GM19452 (cell line): ENCODE results near the gene SRSF11.

Experiments used
- ATAC-seq: cut with Tn5 transposase; IDR thresholded peaks from one replicate; pipeline ENCODE4 v1.9.1; 2021; ENCODE audit not compliant: unreplicated experiment

The SRSF11 gene

DNA sequence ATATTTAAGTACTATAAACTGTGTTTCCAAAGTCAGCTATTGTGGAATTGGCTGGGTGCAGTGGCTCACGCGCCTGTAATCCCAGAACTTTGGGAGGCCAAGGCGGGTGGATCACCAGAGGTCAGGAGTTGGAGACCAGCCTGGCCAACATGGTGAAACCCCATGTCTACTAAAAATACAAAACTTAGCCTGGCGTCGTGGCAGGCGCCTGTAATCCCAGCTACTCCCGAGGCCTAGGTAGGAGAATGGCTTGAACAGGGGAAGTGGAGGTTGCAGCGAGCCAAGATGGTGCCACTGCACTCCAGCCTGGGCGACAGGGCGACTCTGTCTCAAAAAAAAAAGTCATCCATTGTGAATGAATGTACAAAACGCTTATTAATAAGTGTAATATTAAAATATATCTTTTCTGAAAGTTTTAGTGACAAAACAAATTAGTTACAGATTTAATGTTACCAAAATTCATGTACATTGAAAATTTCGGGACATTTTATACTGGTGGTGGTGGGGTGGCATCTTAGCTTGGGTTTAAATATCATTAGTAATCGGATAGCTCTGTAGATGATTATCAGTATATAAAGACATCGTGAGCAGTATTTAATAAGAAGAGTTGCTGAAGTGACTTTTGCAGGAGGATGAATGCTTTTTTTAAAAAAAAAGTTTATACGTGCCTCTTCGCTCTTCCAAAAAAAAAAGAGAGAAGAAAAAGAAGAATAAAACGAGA is 503 bp upstream of the SRSF11 start:
- peak; percentile 9 for ATAC-seq

DNA sequence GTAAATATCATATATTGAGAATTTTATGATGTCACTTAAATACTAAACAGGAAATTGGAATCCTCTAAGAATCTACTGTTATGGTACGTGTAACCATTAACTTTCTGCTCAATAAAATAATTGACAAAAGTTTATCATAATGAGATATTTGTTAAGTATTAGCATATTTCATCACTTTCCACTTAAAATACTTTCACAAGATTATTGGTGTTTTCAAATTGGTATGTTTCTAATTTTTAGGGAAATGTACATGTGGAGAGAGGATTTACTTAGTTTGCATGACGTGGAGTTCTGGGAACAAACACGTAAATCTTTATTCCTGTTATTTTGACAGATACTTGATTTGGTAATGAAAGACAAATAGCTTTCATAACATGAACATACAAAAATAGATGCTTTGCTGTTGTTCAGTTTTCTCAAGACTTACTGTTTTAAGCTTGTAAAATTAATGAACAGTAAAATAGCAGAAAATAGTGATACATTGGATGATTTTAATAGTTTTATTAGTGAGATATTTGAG is 1.6 kb downstream of the SRSF11 start:
- ATAC-seq, result no peak

DNA sequence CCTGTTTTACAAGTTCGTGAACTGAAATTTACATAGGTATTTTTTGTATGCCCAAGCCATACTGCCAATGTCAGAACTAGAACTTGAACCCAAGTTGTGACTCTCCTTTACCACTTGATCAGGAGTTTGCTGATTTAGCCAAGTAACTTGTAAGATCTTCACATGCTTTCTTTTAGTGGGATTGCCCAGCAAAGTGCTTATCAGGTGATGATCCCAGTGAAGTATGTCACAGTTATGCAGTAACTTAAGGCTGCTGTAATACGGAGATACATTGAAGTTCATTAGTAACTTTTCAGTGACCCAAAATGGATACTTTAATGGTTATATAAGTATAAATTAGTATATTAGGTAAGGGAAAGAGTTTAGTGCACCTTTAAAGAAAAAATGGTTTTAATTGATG is 3.8 kb downstream of the SRSF11 start:
- ATAC-seq, result no peak

DNA sequence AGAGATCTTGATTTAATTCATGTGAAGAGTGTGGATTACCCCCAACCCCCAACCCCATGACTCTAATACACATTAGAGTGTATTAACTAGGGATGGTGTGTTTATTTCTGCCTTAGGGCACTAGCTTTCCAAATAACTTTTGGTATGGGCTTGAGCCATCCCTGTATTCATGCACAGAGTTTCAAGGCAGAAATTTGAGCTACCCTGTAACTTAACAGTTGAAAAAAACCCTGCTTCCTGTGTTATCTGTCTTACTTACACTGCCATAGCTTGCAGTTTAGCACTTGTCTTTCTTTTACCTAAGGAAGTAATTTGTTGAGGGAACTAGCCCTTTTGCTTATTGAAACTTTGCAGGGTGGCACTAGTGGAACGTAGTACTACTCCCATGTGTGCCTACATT is 6.3 kb downstream of the SRSF11 start:
- no peak for ATAC-seq

DNA sequence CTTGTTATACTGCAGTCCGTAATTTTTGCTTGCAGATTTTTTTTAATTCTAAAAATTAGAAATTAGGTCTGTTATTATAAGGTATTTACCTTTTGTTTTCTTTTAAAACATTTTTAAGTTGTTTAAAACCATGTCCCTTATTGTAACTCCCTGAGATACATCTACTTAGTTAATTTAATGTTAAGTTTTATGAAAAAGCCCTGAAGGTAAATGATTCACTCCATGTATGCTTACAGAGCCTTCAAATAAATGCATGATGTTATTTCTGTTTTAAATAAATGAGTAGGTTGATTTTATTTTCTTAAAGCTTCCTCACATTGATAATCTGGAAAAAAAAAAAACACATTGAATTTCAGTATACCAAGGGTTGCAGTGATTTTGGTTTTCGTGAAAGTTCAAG is 7.5 kb downstream of the SRSF11 start:
- no peak for ATAC-seq

DNA sequence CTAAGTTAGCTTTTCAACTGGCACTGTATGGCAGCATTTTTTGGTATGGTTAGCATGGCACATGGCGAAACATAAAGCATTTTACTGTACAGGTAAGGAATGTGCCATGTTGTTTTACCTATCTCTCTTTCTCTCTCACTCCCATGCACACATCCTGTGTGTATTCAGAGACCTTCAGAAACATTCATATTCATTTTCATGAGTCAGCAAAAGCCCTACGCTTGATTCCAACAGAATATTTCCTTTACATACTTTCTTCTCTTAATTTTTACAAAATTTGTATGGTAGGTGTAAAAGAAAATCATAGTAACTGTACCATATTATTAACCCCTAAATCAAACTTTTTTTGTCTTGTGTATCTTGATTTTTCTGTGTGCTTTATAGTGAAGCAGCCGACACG is 10.3 kb downstream of the SRSF11 start:
- ATAC-seq, result no peak

DNA sequence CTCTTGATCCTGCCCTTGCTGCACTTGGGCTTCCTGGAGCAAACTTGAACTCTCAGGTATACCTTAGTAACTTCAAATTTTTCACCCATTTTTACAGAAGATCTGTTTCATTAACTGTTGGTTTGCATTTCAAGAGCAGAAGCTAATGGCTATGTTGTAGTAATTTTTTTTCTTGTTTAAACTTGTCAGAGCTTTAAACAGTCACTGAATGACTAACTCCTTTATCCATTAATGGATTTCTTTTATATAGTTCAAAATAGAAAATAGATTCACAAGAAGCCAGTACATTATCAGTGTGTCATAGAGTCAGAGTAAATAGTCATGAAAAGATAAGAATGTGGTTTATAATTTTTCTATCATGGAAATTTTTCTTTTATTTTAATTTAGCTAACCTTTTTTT is 13.6 kb downstream of the SRSF11 start:
- ATAC-seq, result no peak

DNA sequence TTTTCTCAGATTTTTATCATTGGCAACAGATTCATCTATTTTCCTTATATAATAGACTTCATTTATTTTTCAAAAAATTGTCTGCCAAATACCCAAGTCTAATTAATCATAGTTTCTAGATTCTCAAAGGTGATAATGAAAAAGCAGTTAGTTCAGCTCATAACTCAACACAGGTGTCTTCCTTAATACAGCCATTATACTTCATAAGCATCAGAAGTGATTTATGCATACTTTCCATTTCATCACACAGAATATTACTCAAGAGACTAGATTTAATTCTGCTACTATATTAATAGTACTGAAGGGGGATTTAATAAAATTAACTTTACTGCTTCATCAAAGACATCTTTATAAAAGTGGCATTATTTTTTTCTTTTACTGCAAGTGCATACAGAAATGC is 18.8 kb downstream of the SRSF11 start:
- no peak for ATAC-seq

DNA sequence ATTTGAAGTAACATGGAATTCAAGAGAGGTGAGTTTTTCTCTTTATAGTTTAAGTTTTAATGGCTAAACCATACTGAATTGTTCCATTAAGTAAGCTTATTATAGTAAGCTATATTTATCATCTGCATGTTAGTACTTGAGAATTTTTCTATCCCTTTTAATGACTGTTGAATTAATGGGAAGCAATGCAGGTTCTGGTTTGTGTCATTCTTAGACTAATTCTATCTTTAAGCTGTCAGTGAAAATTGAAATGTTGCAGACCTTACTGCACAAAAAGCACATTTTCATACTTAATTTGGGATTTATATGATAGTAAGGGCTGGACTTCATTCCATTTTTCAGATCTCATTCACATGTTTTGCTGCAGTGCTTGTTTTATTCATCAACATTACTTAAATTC is 25.9 kb downstream of the SRSF11 start:
- ATAC-seq, result no peak

DNA sequence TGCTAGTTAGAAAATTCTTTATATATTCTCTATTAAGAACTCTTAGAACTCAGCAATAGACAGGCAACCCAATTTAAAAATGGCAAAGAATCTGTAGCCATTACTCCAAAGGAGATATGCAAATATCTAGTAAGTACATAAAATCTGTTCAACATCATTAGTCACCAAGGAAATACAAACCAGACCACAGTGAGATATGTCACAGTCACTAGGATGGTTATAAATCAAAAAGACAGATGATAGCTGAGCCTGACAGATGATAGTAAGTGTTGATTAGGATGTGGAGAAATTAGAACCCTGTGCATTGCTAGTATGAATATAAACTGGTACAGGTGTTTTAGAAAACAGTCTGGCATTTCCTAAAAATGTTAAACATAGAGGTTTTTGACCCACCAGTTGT is 26.6 kb downstream of the SRSF11 start:
- ATAC-seq, result no peak

DNA sequence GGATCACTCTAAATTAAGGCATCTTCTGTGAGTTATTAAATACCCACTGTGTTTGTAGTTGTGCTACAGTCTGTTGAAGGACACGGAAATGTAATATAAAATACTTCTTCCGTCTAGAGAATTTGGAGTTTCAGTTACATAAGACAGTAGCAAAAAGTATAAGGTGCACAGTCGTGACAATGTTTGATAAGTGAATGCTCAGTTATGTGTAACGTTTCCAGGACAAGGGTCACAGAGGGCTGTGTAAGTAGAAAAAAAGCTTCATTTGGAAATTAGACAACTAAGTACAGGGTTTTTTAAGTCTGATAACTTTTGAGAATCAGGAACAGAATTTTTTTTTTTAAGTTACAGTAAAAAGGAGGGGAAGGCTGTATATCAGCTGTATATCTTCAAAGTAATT is 27.5 kb downstream of the SRSF11 start:
- no peak for ATAC-seq

DNA sequence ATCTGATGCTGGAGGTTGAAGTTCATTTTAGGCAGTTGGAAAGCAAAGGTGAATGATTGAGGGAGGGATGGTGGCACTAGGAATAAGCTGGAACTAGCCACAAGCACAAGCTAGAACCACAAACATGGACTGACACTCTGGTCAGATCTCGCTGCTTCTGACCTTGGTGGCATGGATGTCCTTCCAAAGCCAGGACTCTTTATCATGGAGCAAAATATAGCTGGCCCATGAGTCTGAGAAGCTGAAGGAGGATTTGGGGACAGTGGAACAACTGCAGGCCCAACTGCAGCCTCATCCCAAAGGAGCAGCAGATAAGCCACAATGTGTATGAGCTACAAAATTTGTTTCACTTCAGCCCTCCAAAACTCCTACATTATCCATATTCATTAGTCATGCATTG is 35.5 kb downstream of the SRSF11 start:
- ATAC-seq, result no peak

DNA sequence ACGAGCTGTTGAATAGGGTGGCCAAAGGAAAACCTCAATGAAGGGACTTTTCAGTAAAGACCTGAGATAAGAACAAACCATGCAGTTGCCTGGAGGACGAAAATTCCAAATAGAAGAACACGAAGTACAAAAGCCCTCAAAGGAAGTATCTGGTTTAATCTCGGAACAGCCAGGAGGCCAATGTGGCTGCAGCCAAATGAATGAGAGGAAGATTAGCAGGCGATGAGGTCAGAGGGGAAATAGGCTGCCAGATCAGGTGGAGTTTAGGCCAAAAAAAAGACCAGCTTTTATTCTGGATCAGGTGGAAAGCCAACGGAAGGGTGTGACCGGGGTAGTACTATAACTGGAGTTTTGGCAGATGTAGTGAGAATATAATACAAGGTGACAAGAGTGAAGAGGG is 43.7 kb downstream of the SRSF11 start:
- no peak for ATAC-seq

DNA sequence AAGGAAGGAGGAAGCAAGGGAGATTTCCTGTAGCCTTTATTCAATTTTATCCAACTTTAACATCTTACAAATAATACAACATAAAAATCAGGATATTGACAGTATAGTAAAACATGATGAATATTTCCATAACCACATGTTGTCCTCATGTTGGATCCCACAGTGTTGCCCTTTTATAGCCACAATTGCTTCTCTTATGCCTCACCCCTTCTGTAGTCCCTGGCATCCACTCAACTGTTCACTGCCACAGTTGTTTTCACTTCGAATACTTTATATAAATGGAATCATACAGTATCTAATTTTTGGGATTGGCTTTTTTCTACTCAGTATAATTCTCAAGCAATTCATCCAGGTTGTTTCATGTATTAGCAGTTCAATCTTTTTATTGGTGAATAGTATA is 44.8 kb downstream of the SRSF11 start:
- no peak for ATAC-seq

DNA sequence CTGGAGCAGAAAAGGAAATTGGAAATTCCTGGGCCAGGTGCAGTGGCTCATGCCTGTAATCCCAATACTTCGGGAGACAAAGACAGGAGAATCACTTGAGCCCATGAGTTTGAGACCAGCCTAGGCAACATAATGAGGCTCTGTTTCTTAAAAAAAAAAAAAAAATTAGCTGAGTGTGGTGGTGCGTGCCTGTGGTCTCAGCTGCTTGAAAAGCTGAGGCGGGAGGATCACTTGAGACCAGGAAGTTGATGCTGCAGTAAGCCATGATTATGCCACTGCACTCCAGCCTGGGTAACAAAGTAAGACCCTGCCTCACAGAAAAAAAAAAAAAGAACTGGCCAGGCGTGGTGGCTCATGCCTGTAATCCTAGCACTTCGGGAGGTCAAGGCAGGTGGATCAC is 56.7 kb downstream of the SRSF11 start:
- ATAC-seq, result no peak

DNA sequence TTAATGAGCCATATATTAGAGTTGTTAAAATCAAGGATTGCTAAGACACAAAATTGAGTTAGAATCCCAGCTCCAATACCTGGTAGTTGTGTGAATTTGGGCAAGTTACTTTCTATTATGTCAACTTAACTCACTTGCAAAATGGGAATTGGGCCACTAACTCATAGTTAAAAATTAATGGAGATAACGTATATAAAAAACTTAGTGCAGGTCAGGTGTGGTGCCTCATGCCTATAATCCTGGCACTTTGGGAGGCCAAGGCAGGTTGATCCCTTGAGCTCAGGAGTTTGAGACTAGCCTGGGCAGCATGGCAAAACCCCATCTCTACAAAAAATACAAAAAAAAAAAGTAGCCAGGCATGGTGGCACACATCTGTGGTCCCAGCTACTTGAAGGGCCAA is 57.5 kb downstream of the SRSF11 start:
- ATAC-seq, result no peak

DNA sequence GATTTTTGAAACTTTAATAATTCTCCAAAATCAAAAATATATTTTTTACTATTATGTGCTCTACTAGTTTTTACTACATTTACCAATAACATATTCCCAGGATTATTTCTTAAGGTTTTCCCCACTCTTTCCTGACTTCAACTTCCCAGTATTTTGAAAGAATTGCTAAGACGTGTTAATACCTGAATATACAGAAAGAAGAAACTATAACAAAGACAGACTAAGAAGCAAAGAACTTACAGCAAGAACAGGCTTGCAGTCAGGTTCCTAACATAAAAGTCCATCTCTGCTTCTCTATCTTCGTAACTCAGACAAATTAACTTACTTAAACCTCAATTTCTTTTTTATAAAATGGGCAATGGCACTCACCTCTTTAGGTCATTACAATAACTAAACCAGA is 63.2 kb downstream of the SRSF11 start:
- no peak for ATAC-seq

DNA sequence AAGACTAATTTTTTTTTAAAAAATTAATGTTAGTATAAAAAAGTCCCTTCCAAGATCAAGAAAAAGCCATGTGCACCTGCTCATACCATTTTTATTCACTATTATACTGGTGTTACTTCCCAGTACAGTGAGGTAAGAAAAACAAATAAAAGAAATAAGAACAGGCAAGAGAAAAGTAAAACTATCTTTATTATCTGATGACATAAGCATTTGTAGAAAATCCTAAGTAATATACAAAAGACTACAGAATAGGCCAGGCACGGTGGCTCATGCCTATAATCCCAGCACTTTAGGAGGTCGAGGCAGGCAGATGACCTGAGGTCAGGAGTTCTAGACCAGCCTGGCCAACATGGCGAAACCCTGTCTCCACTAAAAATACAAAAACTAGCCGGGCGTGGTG is 65.3 kb downstream of the SRSF11 start:
- ATAC-seq, result no peak

DNA sequence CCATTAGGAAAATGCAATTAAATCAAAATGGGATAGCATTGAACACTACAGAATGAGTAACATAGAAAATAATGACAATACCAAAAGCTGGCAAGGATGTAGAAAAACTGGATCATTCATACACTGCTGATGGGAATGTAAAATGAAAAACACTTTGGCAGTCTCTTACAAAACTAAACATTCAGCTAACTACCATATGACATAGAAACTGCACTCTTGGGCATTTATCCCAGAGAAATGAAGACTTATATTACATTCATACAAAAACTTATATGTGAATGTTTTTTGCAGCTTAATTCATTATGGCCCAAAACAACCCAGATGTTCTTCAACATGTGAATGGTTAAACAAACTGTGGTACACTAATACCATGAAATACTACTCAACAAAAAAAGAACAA is 67.0 kb downstream of the SRSF11 start:
- ATAC-seq, result no peak

DNA sequence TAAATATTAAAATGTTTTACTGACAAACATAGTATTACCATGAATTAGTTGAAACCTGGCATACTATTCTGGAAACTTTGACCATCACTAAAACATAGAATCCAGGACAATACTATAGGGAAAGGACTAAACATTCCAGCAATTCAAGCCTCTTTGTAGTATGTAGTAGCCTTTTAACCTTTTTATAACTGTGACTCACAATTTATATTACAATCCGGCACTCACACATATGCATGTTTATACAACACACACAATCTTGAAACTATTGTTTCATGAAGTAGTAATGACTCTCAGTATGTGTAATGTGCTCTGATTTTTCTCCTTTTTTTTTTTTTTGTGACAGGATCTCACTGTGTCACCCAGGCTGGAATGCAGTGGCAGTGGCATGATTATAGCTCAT is 69.0 kb downstream of the SRSF11 start:
- ATAC-seq, result no peak

DNA sequence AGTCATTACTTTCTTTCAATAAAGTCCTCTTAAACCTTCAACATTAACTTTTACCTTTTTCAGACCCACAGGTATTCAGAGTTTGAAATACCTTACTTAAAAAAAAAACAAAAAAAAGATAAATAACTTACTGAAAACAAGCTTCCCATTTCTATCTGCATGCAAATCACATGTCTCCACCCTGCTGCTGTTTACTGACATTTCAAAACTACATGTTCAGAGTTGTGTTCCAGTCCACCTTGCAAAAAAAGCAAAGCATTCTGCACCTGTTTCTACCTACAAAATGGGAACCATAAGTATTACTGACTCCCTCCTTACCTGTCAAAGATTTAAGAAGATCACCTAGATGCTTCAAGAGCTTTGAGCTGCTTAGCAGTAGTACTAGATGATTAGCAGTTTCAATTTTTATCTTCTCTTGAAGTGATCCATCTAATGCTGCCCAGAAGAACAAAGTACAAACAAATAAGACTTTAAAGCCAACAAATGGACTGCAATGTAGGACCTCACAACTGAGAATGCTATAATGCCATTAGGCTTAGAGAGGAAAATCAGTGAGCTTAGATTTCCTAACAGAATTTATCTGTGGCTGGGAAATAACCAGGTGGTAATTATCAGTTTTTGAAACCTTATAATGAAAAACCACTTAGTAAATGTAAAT is 72.1 kb downstream of the SRSF11 start:
- no peak for ATAC-seq

DNA sequence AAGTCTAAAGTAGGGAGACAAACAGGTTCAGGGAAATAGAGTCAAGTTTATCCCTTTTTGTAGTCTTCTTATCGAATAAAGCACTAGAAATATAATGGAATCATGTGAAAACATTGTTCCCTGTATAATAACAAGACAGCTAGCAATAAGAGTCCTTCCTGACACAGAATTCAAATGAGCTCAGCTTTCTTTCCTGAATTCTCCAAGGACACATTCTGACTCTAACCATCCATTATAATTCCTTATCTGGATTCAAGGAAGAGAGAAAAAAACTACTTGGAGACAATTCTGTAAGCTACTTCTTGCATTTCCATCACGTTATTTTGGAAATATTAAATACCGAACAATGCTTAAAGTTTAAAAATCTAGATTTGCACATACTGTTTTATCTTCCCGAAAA is 74.6 kb downstream of the SRSF11 start:
- no peak for ATAC-seq

DNA sequence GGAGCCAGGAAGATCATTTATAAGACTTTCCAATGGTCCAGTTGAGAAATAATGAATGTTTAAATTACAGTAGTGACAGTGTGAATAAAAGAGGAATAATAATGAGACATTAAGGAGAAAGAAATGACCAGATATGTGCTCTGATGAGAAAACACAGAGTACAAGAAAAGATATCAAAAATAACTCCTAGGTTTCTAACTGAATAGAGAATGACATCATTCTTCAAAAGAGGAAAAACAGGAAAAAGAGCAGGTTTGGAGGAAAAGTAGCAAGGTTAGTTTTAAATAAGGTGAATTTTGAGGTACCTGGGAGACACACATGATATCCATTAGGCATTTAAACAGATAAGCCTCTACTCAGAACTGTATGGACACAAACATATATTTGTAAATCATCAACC is 78.3 kb downstream of the SRSF11 start:
- no peak for ATAC-seq
